IMR-90 (cell line): ENCODE data around the gene TENM3. TPM values are rescaled to one million over a fixed set of nuclear protein-coding genes. Genes with fewer than 3 reads are reported as not detected.

Experiments
- ATAC-seq: fragments of 200-7000 bp; cut with Tn5 transposase; 2 replicates; pipeline ENCODE4 v1.9.1; 2020; ENCODE audit warnings: low read depth, mild to moderate bottlenecking, moderate library complexity
- BruUV-seq: library from RNA; stranded (reverse); fragments of 400-500 nt; replicated peaks from 2 replicates; lab custom pipeline; 2021; lab: Mats Ljungman, UMichigan
- CTCF ChIA-PET: fragments of 300-600 bp; formaldehyde crosslinking; extraction: SDS; loops from one replicate; lab custom pipeline; 2021; ENCODE audit warnings: antibody characterized with exemption; lab: Yijun Ruan, JAX
- POLR2A ChIA-PET: fragments of 300-600 bp; sonication (Branson Sonifier 250); formaldehyde crosslinking; loops from one replicate; lab custom pipeline; 2022; ENCODE audit warnings: antibody characterized with exemption; ENCODE audit not compliant: unreplicated experiment; lab: Charles Lee
- DNase-seq: peaks from one replicate; pipeline ENCODE4 v3.0.0; 2013
- H2AFZ ChIP-seq: replicated peaks from 2 replicates; pipeline ENCODE3; 2013; ENCODE audit warnings: low read length, mild to moderate bottlenecking; ENCODE audit not compliant: poor library complexity
- H2AK5ac ChIP-seq: 2 replicates; pipeline ENCODE4 v1.6.1; 2013; ENCODE audit warnings: low read depth, low read length, inconsistent platforms
- H2AK9ac ChIP-seq: replicated peaks from 2 replicates; pipeline ENCODE3; 2013; ENCODE audit warnings: mild to moderate bottlenecking, low read depth, low read length, moderate library complexity; ENCODE audit not compliant: poor library complexity
- H2BK120ac ChIP-seq: 2 replicates; pipeline ENCODE4 v1.6.1; 2013; ENCODE audit warnings: low read depth, low read length, inconsistent platforms
- H2BK15ac ChIP-seq: 3 replicates; pipeline ENCODE4 v1.6.1; 2013; ENCODE audit warnings: low read depth, low read length, inconsistent platforms
- H2BK20ac ChIP-seq: 2 replicates; pipeline ENCODE4 v1.6.1; 2013; ENCODE audit warnings: low read depth, mild to moderate bottlenecking, inconsistent platforms, low read length, moderate library complexity
- H2BK5ac ChIP-seq: 2 replicates; pipeline ENCODE4 v1.6.1; 2013; ENCODE audit warnings: mild to moderate bottlenecking, low read depth, low read length, inconsistent platforms; ENCODE audit not compliant: poor library complexity, severe bottlenecking
- H3K14ac ChIP-seq: replicated peaks from 2 replicates; pipeline ENCODE4 v1.6.1; 2013; ENCODE audit warnings: low read depth, low read length, inconsistent platforms
- H3K18ac ChIP-seq: 2 replicates; pipeline ENCODE4 v1.6.1; 2013; ENCODE audit warnings: low read depth, low read length, control low read depth
- H3K23ac ChIP-seq: 2 replicates; pipeline ENCODE4 v1.6.1; 2013; ENCODE audit warnings: low read depth, low read length, inconsistent platforms
- H3K27ac ChIP-seq: 2 replicates; pipeline ENCODE4 v1.5.1; 2013; ENCODE audit warnings: mild to moderate bottlenecking, control low read depth, low read length; ENCODE audit not compliant: insufficient read depth
- H3K27me3 ChIP-seq: 2 replicates; pipeline ENCODE4 v1.6.1; 2013; ENCODE audit warnings: low read length; ENCODE audit not compliant: control insufficient read depth, insufficient read depth
- H3K36me3 ChIP-seq: 2 replicates; pipeline ENCODE4 v1.6.1; 2013; ENCODE audit warnings: low read length, mixed read lengths; ENCODE audit not compliant: control insufficient read depth, insufficient read depth
- H3K4ac ChIP-seq: 2 replicates; pipeline ENCODE4 v1.6.1; 2013; ENCODE audit warnings: low read depth, low read length, inconsistent platforms
- H3K4me1 ChIP-seq: 2 replicates; pipeline ENCODE4 v1.6.1; 2013; ENCODE audit warnings: low read length, mixed read lengths; ENCODE audit not compliant: control insufficient read depth, insufficient read depth
- H3K4me2 ChIP-seq: 2 replicates; pipeline ENCODE4 v1.6.1; 2013; ENCODE audit warnings: low read depth, mild to moderate bottlenecking, control low read depth, low read length, moderate library complexity
- H3K4me3 ChIP-seq: 2 replicates; pipeline ENCODE4 v1.5.1; 2013; ENCODE audit warnings: low read depth, mild to moderate bottlenecking, control low read depth, low read length, moderate library complexity; ENCODE audit not compliant: insufficient read depth
- H3K56ac ChIP-seq: 2 replicates; pipeline ENCODE4 v1.6.1; 2013; ENCODE audit warnings: low read length, inconsistent platforms; ENCODE audit not compliant: insufficient read depth; ENCODE audit errors: extremely low read depth
- H3K79me1 ChIP-seq, 2 experiments: 2 replicates each; pipeline ENCODE4 v1.6.1; 2013; ENCODE audit warnings: low read length in 2 of 2, inconsistent platforms in 1 of 2, low read depth in 1 of 2
- H3K9ac ChIP-seq: 2 replicates; pipeline ENCODE4 v1.6.1; 2013; ENCODE audit warnings: low read depth, low read length, control low read depth
- H3K9me1 ChIP-seq: 2 replicates; pipeline ENCODE4 v1.6.1; 2013; ENCODE audit warnings: low read length, inconsistent platforms; ENCODE audit not compliant: insufficient read depth
- H3K9me3 ChIP-seq: 2 replicates; pipeline ENCODE4 v1.6.1; 2013; ENCODE audit warnings: low read length; ENCODE audit not compliant: control insufficient read depth, insufficient read depth
- H4K20me1 ChIP-seq: 2 replicates; pipeline ENCODE4 v1.6.1; 2013; ENCODE audit warnings: low read length, inconsistent platforms; ENCODE audit not compliant: insufficient read depth
- H4K5ac ChIP-seq: 2 replicates; pipeline ENCODE4 v1.6.1; 2013; ENCODE audit warnings: mild to moderate bottlenecking, low read depth, low read length, control low read depth
- H4K8ac ChIP-seq, 2 experiments: 2 replicates each; pipeline ENCODE4 v1.6.1; 2013; ENCODE audit warnings: low read depth in 2 of 2, low read length in 2 of 2, control low read depth in 1 of 2, inconsistent platforms in 1 of 2
- H4K91ac ChIP-seq: 2 replicates; pipeline ENCODE4 v1.6.1; 2013; ENCODE audit warnings: low read depth, low read length, inconsistent platforms; ENCODE audit not compliant: insufficient read depth
- BHLHE40 ChIP-seq: fragments of 150-350 bp; IDR thresholded peaks from 2 replicates; pipeline ENCODE4 v1.6.1; 2016; ENCODE audit warnings: mild to moderate bottlenecking, low read depth, low read length
- CEBPB ChIP-seq: IDR thresholded peaks from 2 replicates; pipeline ENCODE4 v1.6.1; 2012; ENCODE audit warnings: low read depth, low read length, improper control_type of control experiment
- ELK1 ChIP-seq: fragments of 150-350 bp; IDR thresholded peaks from 2 replicates; pipeline ENCODE4 v1.6.1; 2016; ENCODE audit warnings: low read depth, mild to moderate bottlenecking, low read length, moderate library complexity, borderline replicate concordance
- FOS ChIP-seq: fragments of 150-350 bp; IDR thresholded peaks from 2 replicates; pipeline ENCODE4 v1.6.1; 2016; ENCODE audit warnings: low read depth, low read length
- MAFK ChIP-seq: IDR thresholded peaks from 2 replicates; pipeline ENCODE4 v1.6.1; 2012; ENCODE audit warnings: low read depth, low read length, improper control_type of control experiment
- RCOR1 ChIP-seq: IDR thresholded peaks from 2 replicates; pipeline ENCODE4 v1.6.1; 2012; ENCODE audit warnings: mild to moderate bottlenecking, low read length, improper control_type of control experiment; ENCODE audit not compliant: insufficient replicate concordance
- SMC3 ChIP-seq: fragments of 150-350 bp; IDR thresholded peaks from 2 replicates; pipeline ENCODE4 v1.6.1; 2016; ENCODE audit warnings: low read depth, mild to moderate bottlenecking, antibody characterized with exemption, low read length, moderate library complexity
- USF2 ChIP-seq: fragments of 150-350 bp; IDR thresholded peaks from 2 replicates; pipeline ENCODE4 v1.6.1; 2017; ENCODE audit warnings: mild to moderate bottlenecking, antibody characterized with exemption, low read length, low read depth
- WGBS, 2 experiments: methylation state at CpG; one replicate each; pipeline versions ENCODE4 v1.1.5 to v1.1.7; 2013; ENCODE audit warnings: missing lambda C conversion rate in 2 of 2; ENCODE audit not compliant: insufficient read length in 1 of 2; ENCODE audit errors: extremely low coverage in 2 of 2; 5-methylcytosine and 5-hydroxymethylcytosine counted together
- dilution Hi-C: fragments of 300-500 bp; cut with HindIII; formaldehyde crosslinking; loops from one replicate; pipeline ENCODE4 v1.14.3; 2018; ENCODE audit warnings: low sequenced_read_pairs; ENCODE audit not compliant: unreplicated experiment
- in situ Hi-C: fragments of 300-500 bp; cut with MboI; formaldehyde crosslinking; loops from 3 replicates; pipeline ENCODE4 v1.14.3; 2019; ENCODE audit warnings: low sequenced_read_pairs, inconsistent platforms, mixed read lengths
- intact Hi-C: fragments of 100-400 bp; cut with micrococcal nuclease; formaldehyde crosslinking; loops from 2 replicates; pipeline ENCODE4 v1.10.0; 2022
- polyA plus RNA-seq, 3 experiments: library from polyadenylated mRNA; depleted of rRNA; stranded (reverse); fragments of >200 nt; gene quantifications; 2 replicates each; pipeline ENCODE4 v1.2.3, GENCODE V29; 2012; ENCODE audit warnings: low replicate concordance in 1 of 3
- total RNA-seq: library from RNA; depleted of rRNA; stranded (reverse); fragments of >200 nt; gene quantifications from 2 replicates; pipeline ENCODE4 v1.2.3, GENCODE V29; 2012

Gene TENM3
- total and polyA plus RNA-seq, 2 of the 4 experiments (the other 2 are of a cell fraction): 29.9 to 173 TPM

- Histone ChIP-seq H2BK120ac (no peak overlapping the region), H4K8ac (no peak overlapping the region), H3K4me3 (no peak overlapping the region), H3K27me3 (no peaks in the 10 kb centered on the region), H3K56ac (no peak overlapping the region), H3K23ac (no peak overlapping the region), H2BK15ac (no peak overlapping the region), H3K14ac (no peak overlapping the region), H3K4ac (no peak overlapping the region), H2BK20ac (no peak overlapping the region), H2BK5ac (no peak overlapping the region), H3K9me1 (no peaks in the 10 kb centered on the region; the same call in 1 of the 2 replicates), H2AK5ac (no peak overlapping the region), H3K27ac (no peak overlapping the region), H4K91ac (no peak overlapping the region), H2AK9ac (no peak overlapping the region), H2AFZ (no peak overlapping the region), H3K9me3 (no peaks in the 10 kb centered on the region), H3K36me3 (peaks cover 3% of the 10 kb centered on the region; the same call in 1 of the 2 replicates), H4K20me1 (no peaks in the 10 kb centered on the region), H4K5ac (no peak overlapping the region), H3K9ac (no peak overlapping the region), H3K79me1 (no peaks in the 10 kb centered on the region), H3K18ac (no peak overlapping the region), H3K4me1 (no peaks in the 10 kb centered on the region), H3K4me2 (no peak overlapping the region)
- ATAC-seq (no peak), DNase-seq (no peak)
- no TSS peak for BruUV-seq
- ChIA-PET POLR2A (no interaction called here), CTCF (no interaction called here)
- in situ Hi-C loops (no loop called here), dilution Hi-C loops (no loop called here), intact Hi-C loops (no loop called here)
- WGBS, 2 experiments: no CpG with 5 or more reads among the region's 7 CpGs
- TF ChIP-seq ELK1 (no peak), FOS (no peak), SMC3 (no peak), CEBPB (no peak), MAFK (no peak), BHLHE40 (no peak), USF2 (no peak), RCOR1 (no peak)
Measured at GRCh38 chr4:182328505-182328904, 85.3 kb downstream of the TENM3 start.
